22Rv1 (cell line): ENCODE results near the gene PDCD11.

ENCODE experiments used
- H3K27ac ChIP-seq: fragments of 450-650 bp; 2 replicates; pipeline ENCODE4 v1.5.1; 2017
- ZFX ChIP-seq: fragments of 450-650 bp; IDR thresholded peaks from 2 replicates; pipeline ENCODE4 v1.6.1; 2017; ENCODE audit warnings: antibody characterized with exemption, borderline replicate concordance
- TF ChIP-seq, protein P1 (sequence below): fragments of 450-650 bp; IDR thresholded peaks from 2 replicates; pipeline ENCODE4 v1.5.1; 2017; ENCODE audit warnings: mild to moderate bottlenecking

PDCD11 gene

DNA sequence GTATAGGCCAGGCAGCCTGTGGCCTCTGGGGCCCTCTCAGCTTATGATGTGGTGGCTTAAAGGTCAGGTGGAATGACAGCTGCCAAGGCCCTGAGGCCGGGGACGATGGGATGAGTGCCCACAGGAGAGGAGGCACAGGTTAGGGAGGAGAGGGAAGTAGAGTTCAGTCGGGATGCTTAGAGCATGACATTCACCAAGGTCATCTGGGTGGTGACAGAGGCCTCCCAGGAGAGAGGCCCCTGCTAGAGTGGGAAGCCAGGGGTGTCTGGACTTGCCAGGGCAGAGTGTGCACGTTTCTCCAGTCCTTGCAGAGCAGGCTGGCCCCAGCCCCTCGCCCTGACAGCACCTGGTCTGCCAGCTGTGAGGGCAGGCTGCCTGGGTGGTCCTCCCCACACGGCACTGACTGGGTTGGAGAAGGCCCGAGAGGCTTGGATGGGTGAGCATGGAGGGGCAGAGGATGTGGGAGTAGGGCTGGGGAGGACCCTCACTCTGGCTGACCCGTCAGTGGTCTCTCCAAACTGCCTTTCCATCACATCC is 60.8 kb downstream of the PDCD11 start:
- H3K27ac ChIP-seq, result peak overlapping the region; percentile 47

GRCh38 chr10:103457896-103458583 is 61.6 kb downstream of the PDCD11 start:
- no peak for TF ChIP-seq ZFX
- TF ChIP-seq, protein P1, sequence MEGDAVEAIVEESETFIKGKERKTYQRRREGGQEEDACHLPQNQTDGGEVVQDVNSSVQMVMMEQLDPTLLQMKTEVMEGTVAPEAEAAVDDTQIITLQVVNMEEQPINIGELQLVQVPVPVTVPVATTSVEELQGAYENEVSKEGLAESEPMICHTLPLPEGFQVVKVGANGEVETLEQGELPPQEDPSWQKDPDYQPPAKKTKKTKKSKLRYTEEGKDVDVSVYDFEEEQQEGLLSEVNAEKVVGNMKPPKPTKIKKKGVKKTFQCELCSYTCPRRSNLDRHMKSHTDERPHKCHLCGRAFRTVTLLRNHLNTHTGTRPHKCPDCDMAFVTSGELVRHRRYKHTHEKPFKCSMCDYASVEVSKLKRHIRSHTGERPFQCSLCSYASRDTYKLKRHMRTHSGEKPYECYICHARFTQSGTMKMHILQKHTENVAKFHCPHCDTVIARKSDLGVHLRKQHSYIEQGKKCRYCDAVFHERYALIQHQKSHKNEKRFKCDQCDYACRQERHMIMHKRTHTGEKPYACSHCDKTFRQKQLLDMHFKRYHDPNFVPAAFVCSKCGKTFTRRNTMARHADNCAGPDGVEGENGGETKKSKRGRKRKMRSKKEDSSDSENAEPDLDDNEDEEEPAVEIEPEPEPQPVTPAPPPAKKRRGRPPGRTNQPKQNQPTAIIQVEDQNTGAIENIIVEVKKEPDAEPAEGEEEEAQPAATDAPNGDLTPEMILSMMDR, result no peak
- H3K27ac ChIP-seq, result no peak overlapping the region

More for the DNA sequence above, 60.8 kb downstream of the PDCD11 start:
- TF ChIP-seq, protein P1, result no peak
- no peak for TF ChIP-seq ZFX

GRCh38 chr10:103458720-103459119 is 62.3 kb downstream of the PDCD11 start, which contains the start of gene CALHM1:
Gene CALHM1 (minus strand): TSS chr10:103458900. CDS start chr10:103458751, 149 bp downstream.
- H3K27ac ChIP-seq, result no peak within 1 kb of the TSS
- no peak for TF ChIP-seq ZFX
- TF ChIP-seq, protein P1, result no peak

DNA sequence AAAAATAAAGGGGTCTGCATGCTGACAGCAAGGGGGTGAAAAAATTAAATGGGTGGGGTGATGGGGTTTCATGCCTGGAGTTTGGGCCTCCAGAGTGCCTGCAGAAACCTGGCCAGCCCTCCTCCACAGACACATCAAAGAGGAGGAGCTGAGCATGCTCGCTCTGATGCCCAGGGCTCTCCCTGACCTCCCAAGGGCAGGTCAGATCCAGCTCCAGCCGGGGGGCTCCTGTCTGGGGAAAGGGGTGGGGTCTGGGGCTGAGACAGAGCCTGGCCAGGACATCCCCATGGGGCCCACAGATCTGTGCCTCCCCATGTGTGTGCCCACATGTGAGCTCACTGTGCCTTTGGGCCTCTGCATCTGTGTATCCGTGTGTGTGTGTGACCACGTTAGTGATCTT is 63.2 kb downstream of the PDCD11 start:
- H3K27ac ChIP-seq, result no peak overlapping the region
- TF ChIP-seq, protein P1, result no peak
- no peak for TF ChIP-seq ZFX

DNA sequence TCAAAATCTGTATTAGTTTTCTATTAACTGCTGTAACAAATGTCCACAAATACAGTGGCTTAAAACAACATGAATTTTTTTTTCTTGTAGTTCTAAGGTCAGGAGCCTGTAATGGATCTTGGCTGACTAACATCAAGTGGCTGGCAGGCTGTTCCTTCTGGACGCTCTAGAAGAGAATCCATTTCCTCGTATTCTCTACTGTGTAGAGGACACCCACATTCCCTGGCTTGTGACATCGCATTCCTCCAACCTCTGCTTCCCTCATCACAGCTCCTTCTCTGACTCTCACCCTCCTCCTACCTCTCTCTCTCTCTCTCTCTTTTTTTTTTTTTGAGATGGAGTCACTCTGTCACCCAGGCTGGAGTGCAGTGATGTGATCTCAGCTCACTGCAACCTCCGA is 67.1 kb downstream of the PDCD11 start:
- no peak for TF ChIP-seq ZFX
- TF ChIP-seq, protein P1, result no peak
- no peak overlapping the region for H3K27ac ChIP-seq

DNA sequence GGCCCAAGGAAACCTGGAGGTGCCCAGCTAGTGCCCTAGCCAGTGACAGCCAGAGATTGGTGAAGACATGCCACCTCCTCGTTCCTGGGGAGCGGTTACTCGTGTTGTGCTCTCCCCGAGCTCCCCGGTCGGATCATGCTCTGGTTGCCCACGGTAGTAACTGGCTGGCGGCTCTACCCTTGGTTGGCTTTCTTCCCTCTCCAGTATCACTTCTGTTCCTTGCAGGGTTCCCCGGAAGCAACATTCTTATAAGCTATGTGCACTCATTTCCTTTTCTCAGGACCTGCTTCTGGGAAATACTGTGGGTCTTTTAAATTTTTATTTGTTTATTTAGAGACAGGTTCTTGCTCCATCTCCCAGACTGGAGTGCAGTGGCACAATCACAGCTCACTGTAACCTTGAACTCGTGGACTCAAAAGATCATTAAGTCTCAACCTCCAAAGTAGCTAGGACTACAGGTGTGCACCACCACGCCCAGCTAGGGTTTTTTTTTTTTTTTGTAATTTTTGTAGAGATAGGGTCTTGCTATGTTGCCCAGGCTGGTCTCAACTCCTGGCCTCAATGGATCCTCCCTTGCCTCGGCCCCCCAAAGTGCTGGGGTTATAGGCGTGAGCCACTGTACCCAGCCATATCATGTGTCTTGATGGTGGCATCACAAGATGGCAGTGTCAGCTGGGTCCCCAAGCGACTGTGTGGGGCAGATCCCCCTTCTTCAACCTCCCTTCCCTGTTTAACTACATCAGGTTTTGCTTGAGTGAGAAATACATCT is 69.2 kb downstream of the PDCD11 start:
- no peak overlapping the region for H3K27ac ChIP-seq
- no peak for TF ChIP-seq ZFX
- TF ChIP-seq, protein P1, result no peak

GRCh38 chr10:103466734-103467133 is 70.3 kb downstream of the PDCD11 start:
- no peak overlapping the region for H3K27ac ChIP-seq
- TF ChIP-seq ZFX, result no peak
- TF ChIP-seq, protein P1, result no peak
